Occipital lobe (tissue), 2 donors: Measurements from ENCODE around the gene TMEM178B. TPM values are rescaled to one million over a fixed set of nuclear protein-coding genes. Genes with fewer than 3 reads are reported as not detected.

Source experiments
- DNase-seq: peaks from one replicate; lab custom pipeline; 2025; lab: John Stamatoyannopoulos, UW
- total RNA-seq: library from RNA; depleted of rRNA; stranded (reverse); fragments of >200 nt; gene quantifications from one replicate; pipeline ENCODE4 v1.2.3, GENCODE V29; 2014

The TMEM178B gene
- total RNA-seq, 1 donor from 2014 or later: 50.7 TPM

DNA sequence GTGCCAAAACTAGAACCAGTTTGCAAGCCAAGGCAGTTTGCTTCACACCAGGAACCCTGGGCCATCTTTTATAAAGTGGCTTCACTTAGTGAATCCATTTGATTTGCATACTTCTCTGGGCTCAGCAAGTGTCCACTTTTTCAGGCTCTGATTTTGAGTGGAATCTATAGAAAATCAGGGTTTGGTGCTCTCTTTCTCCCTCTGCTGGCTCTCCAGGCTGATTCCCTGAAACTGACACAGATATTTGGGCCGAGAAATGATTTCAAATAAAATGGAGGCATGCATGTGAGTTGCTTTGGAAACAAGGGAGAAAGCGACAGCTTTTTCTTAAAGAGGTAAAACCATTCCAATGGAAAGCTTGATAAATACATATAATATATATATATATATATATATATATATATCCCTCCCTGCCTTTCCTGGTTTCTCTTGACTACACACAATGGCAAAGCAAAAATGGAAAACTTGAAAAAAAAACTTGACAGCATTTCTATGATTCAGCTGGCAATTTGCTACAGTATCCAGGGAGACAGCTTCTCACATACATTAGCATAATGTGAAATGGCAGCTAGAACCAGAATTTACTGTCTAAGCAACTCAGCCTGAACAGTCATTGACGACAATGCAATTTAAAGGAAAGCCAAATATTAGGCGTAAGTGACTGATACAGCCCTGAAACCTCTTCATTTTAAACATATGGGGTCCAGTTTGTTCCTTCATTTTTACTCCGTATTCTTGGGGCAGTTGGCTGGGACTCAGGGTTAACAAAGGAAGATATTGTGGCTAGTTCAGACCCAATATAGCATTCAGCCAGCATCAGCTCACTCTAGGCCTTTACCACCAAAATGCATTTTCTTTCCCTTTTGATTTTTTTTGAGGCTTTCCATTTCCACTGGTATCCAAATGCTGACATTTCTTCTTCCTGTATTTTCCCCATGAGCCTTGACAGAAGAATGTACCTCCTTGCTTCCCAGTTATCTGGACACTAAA is 188.5 kb downstream of the TMEM178B start:
- DNase-seq: no peak

GRCh38 chr7:141263508-141263907 is 189.6 kb downstream of the TMEM178B start:
- no peak for DNase-seq

DNA sequence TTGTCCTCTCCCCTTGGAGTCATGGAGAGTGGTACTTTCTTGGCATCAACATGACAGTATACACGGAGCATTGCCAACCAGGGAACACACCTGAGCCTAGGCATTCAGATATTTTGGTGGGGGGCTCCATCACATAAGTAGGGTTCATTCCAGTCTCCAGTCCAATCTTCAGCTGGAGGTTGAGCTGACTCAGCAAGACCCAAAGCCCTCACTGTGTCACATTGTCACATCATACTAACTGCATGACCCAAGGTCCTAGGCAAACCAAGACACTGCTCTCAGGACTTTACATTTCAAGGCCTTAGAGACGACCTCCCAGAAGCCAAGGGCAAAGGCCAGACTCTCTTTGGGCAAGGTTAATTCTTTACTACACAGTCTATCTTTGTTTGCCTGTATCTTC is 190.1 kb downstream of the TMEM178B start:
- no peak for DNase-seq

DNA sequence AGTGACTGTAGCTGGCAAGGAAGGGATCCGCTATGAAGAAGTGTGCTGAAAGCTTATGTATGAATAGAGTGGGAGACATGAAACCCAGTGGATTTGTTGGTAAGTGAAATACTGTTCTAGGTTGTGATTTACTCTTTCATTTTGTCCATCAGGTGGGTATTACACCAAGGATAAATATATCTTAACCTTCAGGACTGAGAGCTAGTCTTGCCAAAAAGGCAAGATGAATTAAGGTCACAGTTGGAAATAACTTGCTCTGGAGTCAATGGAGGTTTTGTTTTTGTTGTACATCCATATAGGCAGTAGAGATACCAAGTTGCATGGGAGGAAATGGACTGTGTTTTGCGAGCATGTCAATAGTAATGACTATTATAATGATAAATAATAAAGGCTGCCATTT is 190.6 kb downstream of the TMEM178B start:
- no peak for DNase-seq

DNA sequence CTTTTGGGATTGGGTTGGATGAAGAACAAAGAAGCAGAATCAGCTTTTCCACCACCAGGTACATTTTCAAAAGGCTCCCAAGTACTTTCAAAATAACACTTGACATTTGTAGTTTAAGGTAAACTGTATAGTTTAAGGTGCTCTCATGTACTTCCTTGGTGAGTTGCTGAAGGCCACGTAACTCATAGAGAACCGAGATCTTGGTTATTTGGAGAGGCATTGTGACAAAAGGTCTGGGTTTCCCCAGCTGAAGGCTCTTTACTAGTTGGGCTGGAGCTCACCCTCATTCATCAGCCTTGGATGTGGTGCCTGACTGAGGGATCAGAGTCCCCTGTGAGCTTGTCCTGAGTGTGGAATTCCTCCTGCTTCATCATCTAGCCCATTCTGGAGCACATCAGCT is 191.8 kb downstream of the TMEM178B start:
- no peak for DNase-seq

DNA sequence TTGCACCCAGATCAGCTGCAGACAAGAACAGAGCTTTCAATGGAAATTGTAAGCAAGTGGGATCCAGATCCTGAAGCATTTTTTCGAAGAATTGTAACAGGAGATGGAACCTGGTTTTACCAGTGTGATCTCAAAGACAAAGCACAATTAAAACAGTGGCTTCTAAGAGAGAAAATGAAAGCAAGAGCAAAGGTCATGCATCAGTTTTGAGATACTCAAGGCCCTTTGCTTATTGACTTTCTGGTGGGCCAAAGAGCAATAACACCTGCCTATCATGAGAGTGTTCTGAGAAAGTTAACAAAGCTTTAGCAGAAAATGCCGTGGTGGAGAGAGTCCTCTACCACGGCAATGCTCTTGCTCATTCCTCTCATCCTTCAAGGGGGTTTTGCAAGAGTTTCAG is 194.8 kb downstream of the TMEM178B start:
- DNase-seq: no peak

DNA sequence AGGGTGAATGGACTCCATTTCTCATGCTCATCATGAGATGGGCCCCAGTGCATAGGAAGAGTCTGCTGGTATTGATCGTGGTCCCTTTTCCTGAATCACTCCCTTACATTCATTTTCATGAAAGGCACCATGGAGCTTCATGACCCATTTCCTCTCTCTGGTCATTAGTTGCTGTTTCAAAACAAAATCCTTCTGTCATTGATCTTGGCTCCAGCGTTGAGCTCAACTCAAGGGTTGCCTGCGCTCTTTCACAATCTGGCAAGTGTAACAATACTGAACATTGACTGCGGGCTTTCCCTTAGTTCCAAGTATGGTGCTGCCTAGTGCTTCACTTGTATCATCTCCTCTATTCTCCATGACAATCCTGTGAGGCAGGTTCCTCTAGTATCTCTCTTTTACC is 197.6 kb downstream of the TMEM178B start:
- no peak for DNase-seq

DNA sequence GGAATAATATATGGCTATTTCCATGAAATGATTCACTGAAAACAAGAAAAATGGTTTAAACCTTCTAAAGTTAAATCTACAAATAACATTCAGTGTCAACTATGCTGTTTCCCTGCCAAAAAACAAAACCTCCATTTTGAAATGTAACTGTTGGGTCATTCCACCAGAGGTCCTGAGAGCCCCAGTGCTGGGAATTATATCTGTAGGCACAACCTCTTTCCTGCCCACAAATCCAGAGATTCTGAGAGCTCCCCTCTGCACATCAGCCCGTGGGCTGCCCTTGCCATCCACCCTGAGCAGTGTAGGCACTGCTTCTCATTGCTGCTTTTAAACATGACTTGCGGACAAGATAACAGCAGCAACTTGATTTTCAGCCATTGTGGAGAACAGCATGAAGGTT is 198.6 kb downstream of the TMEM178B start:
- DNase-seq: no peak

DNA sequence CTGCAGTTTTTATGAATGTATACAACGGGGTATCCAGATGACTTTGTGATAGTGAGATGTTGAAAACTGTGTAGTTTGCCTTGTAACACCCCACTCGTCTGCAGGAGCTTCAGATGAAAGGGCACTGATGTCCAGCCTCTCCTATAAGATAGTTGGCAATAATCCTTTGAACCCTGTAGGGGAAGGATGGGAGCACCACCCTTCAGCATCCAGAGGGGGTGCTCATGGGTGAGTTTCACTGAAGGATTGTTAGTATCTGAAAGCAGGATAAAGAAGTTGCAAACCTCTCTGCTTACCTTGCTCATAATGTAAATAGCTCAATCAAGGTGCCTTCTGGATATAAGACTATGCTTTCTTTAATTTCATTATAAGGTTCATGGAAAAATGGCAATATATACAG is 201.5 kb downstream of the TMEM178B start:
- DNase-seq: no peak

DNA sequence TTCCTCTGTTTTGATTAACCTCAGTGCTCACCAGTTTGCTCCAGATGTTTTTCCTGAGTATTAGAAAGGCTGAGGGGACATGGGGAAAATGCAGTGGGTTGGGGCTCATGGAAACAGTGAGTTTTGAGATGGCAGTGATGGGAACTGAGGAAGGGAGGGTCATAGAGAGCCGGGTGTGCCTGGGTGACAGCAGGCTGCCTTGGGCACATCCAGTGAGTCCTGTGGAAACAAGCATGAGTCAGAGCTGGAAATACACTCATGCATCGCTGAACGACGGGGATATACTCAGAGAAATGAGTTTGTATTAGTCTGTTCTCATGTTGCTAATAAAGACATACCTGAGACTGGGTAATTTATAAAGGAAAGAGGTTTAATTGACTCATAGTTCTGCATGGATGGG is 202.2 kb downstream of the TMEM178B start:
- no peak for DNase-seq

GRCh38 chr7:141280100-141280499 is 206.2 kb downstream of the TMEM178B start:
- DNase-seq: no peak

DNA sequence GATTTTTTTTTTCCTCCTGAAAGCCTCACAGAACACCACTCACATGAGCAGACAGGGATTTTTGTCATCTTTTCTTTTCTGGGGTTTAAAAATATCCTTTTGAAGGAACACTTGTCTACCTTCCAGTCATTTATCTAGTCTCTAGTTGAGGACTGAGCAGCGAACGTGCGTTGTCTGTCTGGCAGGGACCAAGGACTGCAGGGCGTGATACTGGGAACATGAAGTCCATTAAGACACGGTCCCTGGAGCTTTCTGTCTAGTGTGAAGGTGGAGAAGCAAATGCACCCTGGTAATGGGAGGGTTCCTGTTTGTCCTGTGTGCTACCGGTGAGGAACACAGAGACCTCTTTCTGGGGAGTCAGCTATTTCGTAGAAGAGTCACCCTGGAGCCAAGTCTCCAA is 207.4 kb downstream of the TMEM178B start:
- no peak for DNase-seq

GRCh38 chr7:141286522-141286921 is 212.7 kb downstream of the TMEM178B start:
- DNase-seq: no peak

GRCh38 chr7:141287936-141288335 is 214.1 kb downstream of the TMEM178B start:
- DNase-seq: no peak

DNA sequence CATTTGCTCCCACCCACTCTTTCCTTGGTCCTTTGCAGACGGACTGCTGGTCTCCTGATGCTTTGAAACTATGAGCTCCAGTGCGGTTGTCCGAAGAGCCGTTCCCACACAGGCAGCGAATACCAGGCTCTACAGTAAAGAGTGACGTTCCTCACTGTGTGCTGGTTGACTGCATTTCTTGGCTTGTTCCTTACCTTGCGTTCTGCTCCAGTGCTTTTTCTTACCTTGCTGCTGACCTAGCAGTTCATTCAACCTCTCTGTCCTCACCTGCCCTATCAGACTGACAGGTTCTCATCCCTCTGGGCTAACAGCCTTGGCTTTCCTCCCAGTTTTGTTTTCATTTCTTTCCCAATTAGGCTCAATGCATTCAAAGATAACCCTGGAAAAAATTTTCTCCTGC is 214.8 kb downstream of the TMEM178B start:
- DNase-seq: no peak

DNA sequence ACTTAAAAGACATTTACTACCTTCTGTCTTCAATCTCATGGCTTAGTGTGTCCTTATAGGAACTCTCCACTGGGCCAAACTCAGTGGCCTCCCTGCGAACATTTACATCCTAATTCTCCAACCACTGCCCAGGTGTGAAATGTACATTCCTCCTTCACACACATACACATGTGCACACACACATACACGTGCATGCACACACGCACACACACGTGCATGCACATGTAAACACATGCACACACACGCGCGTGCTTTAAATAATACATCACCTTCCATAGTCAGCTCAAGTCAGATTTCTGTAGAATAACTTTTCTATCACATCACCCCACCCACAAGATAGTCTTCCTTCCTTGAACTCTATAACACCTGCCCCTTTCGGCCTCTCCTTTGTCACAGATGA is 216.5 kb downstream of the TMEM178B start:
- no peak for DNase-seq

GRCh38 chr7:141290973-141291372 is 217.1 kb downstream of the TMEM178B start:
- DNase-seq: no peak

- DNase-seq: no peak
These were observed 217.7 kb downstream of the TMEM178B start for GRCh38 chr7:141291541-141291940.

- no peak for DNase-seq
These were observed 220.4 kb downstream of the TMEM178B start for GRCh38 chr7:141294143-141294829.

DNA sequence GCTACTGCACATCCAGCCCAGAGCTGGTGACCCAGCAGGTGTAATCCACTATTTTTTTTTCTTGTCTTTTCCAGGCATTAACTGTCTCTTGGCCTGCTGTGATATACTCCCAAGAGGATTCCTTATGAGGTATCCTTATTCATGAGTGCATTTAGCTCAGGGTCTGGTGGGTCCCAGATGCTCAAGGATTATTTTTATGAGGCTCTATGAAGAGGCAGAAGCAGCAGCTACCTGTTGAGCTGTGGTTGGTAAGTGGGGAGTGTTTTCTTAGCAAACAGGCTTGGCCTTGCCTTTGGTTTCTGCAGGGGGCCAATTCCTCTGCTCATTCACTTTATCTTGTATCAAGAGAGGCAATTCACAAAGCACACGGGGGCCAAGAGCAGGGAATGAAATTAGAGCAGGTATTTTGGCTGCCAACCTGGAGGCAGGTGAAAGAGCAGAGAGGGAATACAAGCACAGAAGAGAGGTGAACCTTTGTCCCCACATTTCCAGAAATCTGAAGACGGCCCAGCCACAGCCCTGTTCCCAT is 221.6 kb downstream of the TMEM178B start:
- DNase-seq: no peak

GRCh38 chr7:141300816-141301215 is 227.0 kb downstream of the TMEM178B start:
- DNase-seq: no peak

- peak; percentile 25 for DNase-seq
These were observed 227.7 kb downstream of the TMEM178B start for GRCh38 chr7:141301544-141301943.
